ENCODE results near the gene MAN2B2.

Gene MAN2B2

GRCh38 chr4:6574747-6575502 lies at the start of gene MAN2B2:
MAN2B2 (plus strand) TSS chr4:6575189; CDS start chr4:6575211, 22 bp downstream.
- DNase-seq = peak; percentile 91

- DNase-seq = no peak
Measured at GRCh38 chr4:6525474-6525873, 49.5 kb upstream of the MAN2B2 start.

- DNase-seq = no peak
Measured at GRCh38 chr4:6526156-6526555, 48.8 kb upstream of the MAN2B2 start.

GRCh38 chr4:6526671-6527091 lies 48.3 kb upstream of the MAN2B2 start:
- no peak for DNase-seq

- DNase-seq = no peak
Measured at GRCh38 chr4:6527259-6527658, 47.7 kb upstream of the MAN2B2 start.

- DNase-seq = no peak
Measured at GRCh38 chr4:6527683-6528595, 47.0 kb upstream of the MAN2B2 start.

- DNase-seq = no peak
Measured at GRCh38 chr4:6529021-6529420, 46.0 kb upstream of the MAN2B2 start.

GRCh38 chr4:6530301-6530700 lies 44.7 kb upstream of the MAN2B2 start:
- DNase-seq = no peak

GRCh38 chr4:6530964-6531363 lies 44.0 kb upstream of the MAN2B2 start:
- DNase-seq = no peak

GRCh38 chr4:6532102-6532501 lies 42.9 kb upstream of the MAN2B2 start:
- no peak for DNase-seq

- no peak for DNase-seq
Measured at GRCh38 chr4:6532658-6533057, 42.3 kb upstream of the MAN2B2 start.

GRCh38 chr4:6534050-6534449 lies 40.9 kb upstream of the MAN2B2 start:
- DNase-seq = no peak

- no peak for DNase-seq
Measured at GRCh38 chr4:6534618-6535328, 40.2 kb upstream of the MAN2B2 start.

- no peak for DNase-seq
Measured at GRCh38 chr4:6535329-6535692, 39.7 kb upstream of the MAN2B2 start.

- no peak for DNase-seq
Measured at GRCh38 chr4:6535706-6536105, 39.3 kb upstream of the MAN2B2 start.

- DNase-seq = no peak
Measured at GRCh38 chr4:6538111-6538510, 36.9 kb upstream of the MAN2B2 start.

- no peak for DNase-seq
Measured at GRCh38 chr4:6538575-6538974, 36.4 kb upstream of the MAN2B2 start.

- DNase-seq = no peak
Measured at GRCh38 chr4:6539009-6539764, 35.8 kb upstream of the MAN2B2 start.

- DNase-seq = no peak
Measured at GRCh38 chr4:6540879-6541278, 34.1 kb upstream of the MAN2B2 start.

- DNase-seq = no peak
Measured at GRCh38 chr4:6541789-6542188, 33.2 kb upstream of the MAN2B2 start.

GRCh38 chr4:6542951-6543350 lies 32.0 kb upstream of the MAN2B2 start:
- no peak for DNase-seq

GRCh38 chr4:6546091-6546490 lies 28.9 kb upstream of the MAN2B2 start:
- DNase-seq = no peak

Data from left hindlimb (tissue), 1 donor.